K562 (cell line): Measurements from ENCODE around the gene FAM83G. TPM values are rescaled to one million over a fixed set of nuclear protein-coding genes. Genes with fewer than 3 reads are reported as not detected.

Experiments
- CEBPG ChIP-seq, 3 experiments: fragments of 200-800 bp in 1 of 3; sonication (Bioruptor generic) in 1 of 3; sonication (generic) in 1 of 3; formaldehyde crosslinking in 1 of 3; IDR thresholded peaks in 2 of 3; conservative IDR thresholded peaks in 1 of 3; 2 replicates each; pipeline versions ENCODE4 v1.6.1 to v1.8.0; 2016 to 2022; ENCODE audit warnings: missing compliant biosample characterization in 2 of 3, missing genetic modification characterization in 2 of 3, mild to moderate bottlenecking in 1 of 3, missing genetic modification reagents in 1 of 3
- FOXA3 ChIP-seq, 2 experiments: fragments of 450-650 bp in 1 of 2; sonication (generic) in 1 of 2; formaldehyde crosslinking; IDR thresholded peaks in 1 of 2; conservative IDR thresholded peaks in 1 of 2; 2 replicates each; pipeline versions ENCODE4 v1.4.0 to v1.8.0; 2020 to 2022; ENCODE audit warnings: mild to moderate bottlenecking in 2 of 2, missing genetic modification reagents in 1 of 2
- polyA plus RNA-seq, 8 experiments: library from polyadenylated mRNA; depleted of rRNA in 4 of 8; stranded (reverse) in 5 of 8; unstranded in 3 of 8; fragments of >200 nt; fragmentation: Nextera tagmentation in 2 of 8; fragmentation: Illumina TruSeq in 1 of 8; extraction: Ambion mirVana in 2 of 8; extraction: Trizol in 1 of 8; gene quantifications; 2 replicates each; pipeline versions ENCODE4 v1.2.1 to v1.2.3, GENCODE V29; 2011 to 2014; ENCODE audit warnings: inconsistent platforms in 1 of 8, missing spikeins in 1 of 8
- total RNA-seq, 7 experiments: library from RNA; depleted of rRNA in 6 of 7; stranded (reverse); fragments of >200 nt in 6 of 7; fragmentation: Illumina TruSeq in 2 of 7; extraction: Trizol in 2 of 7; gene quantifications; 2 replicates each; pipeline versions ENCODE4 v1.2.1 to v1.2.3, GENCODE V29; 2011 to 2021; ENCODE audit warnings: low replicate concordance in 1 of 7
- TF ChIP-seq, protein P1 (sequence below): sonication (generic); formaldehyde crosslinking; IDR thresholded peaks from 2 replicates; pipeline ENCODE4 v1.8.1; 2023; ENCODE audit warnings: mild to moderate bottlenecking, missing genetic modification reagents
- TF ChIP-seq, protein P2 (sequence below): fragments of 450-650 bp; formaldehyde crosslinking; IDR thresholded peaks from 2 replicates; pipeline ENCODE4 v1.4.0; 2022; ENCODE audit warnings: mild to moderate bottlenecking, moderate library complexity
- TF ChIP-seq, protein P3 (sequence below): fragments of 250-450 bp; sonication (Bioruptor Pico); IDR thresholded peaks from 2 replicates; pipeline ENCODE4 v1.8.0; 2022; ENCODE audit warnings: inconsistent platforms, mild to moderate bottlenecking, moderate library complexity, borderline replicate concordance

FAM83G gene
- total and polyA plus RNA-seq, 9 of the 15 experiments (the other 6 are each of a cell fraction or from before 2014, with no cell fraction given) = 0.04 to 10.3 (median 4.5) TPM; not detected in 1

DNA sequence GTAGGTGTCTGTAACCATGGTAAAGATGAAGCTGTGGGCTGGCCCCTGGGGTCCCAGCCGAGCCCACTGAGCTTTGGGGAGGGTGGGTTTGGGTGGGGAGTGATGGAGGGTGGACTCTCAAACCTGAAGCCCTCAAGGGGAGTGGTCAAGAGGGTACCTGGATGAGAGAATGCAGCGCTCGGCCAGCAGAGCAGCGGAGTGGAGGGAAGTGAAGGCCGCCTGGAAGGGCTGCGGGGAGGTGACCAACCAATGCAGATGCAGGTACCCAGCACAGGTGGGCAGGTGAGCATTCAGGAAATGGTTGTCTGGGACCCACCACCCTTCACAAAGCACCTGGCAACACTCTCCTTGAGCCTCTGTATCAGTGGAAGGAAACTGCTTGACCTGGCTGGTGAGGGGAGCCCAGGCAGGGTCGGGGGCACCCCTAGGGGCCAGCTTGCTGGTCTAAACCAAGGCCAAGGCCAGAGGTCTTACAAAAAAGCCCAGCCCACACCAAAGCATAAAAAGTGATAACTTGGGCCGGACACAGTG is 56.0 kb downstream of the FAM83G start (continued):
- TF ChIP-seq CEBPG (CRISPR knock-in tag; IDR thresholded peaks at IDR 0.05) (no peak), CEBPG (tag; conservative IDR thresholded peaks at IDR 0.05 in 1 of 2, IDR thresholded peaks at IDR 0.05 in 1 of 2) (no peak), FOXA3 (CRISPR knock-in tag; conservative IDR thresholded peaks at IDR 0.05 in 1 of 2, IDR thresholded peaks at IDR 0.05 in 1 of 2) (no peak)
- TF ChIP-seq, protein P1, sequence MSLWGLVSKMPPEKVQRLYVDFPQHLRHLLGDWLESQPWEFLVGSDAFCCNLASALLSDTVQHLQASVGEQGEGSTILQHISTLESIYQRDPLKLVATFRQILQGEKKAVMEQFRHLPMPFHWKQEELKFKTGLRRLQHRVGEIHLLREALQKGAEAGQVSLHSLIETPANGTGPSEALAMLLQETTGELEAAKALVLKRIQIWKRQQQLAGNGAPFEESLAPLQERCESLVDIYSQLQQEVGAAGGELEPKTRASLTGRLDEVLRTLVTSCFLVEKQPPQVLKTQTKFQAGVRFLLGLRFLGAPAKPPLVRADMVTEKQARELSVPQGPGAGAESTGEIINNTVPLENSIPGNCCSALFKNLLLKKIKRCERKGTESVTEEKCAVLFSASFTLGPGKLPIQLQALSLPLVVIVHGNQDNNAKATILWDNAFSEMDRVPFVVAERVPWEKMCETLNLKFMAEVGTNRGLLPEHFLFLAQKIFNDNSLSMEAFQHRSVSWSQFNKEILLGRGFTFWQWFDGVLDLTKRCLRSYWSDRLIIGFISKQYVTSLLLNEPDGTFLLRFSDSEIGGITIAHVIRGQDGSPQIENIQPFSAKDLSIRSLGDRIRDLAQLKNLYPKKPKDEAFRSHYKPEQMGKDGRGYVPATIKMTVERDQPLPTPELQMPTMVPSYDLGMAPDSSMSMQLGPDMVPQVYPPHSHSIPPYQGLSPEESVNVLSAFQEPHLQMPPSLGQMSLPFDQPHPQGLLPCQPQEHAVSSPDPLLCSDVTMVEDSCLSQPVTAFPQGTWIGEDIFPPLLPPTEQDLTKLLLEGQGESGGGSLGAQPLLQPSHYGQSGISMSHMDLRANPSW (CRISPR knock-in tag) = no peak
- TF ChIP-seq, protein P2, sequence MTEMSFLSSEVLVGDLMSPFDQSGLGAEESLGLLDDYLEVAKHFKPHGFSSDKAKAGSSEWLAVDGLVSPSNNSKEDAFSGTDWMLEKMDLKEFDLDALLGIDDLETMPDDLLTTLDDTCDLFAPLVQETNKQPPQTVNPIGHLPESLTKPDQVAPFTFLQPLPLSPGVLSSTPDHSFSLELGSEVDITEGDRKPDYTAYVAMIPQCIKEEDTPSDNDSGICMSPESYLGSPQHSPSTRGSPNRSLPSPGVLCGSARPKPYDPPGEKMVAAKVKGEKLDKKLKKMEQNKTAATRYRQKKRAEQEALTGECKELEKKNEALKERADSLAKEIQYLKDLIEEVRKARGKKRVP = no peak
- TF ChIP-seq, protein P3, sequence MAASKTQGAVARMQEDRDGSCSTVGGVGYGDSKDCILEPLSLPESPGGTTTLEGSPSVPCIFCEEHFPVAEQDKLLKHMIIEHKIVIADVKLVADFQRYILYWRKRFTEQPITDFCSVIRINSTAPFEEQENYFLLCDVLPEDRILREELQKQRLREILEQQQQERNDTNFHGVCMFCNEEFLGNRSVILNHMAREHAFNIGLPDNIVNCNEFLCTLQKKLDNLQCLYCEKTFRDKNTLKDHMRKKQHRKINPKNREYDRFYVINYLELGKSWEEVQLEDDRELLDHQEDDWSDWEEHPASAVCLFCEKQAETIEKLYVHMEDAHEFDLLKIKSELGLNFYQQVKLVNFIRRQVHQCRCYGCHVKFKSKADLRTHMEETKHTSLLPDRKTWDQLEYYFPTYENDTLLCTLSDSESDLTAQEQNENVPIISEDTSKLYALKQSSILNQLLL (CRISPR knock-in tag) = no peak
